Measurements from ENCODE around the gene VARS1. TPM values are rescaled to one million over a fixed set of nuclear protein-coding genes. Genes with fewer than 3 reads are reported as not detected.
"Not testable (repeated sequence)": the region's sequence is repeated elsewhere in the genome, so short reads cannot be mapped to it uniquely, and the experiment has no call there.

Gene VARS1
- total RNA-seq, 1 donor from 2014 or later, result 104 TPM

GRCh38 chr6:31805939-31806469 is 10.5 kb upstream of the VARS1 start:
- Mint-ChIP-seq H3K27me3 (no peaks in the 10 kb centered on the region), H3K27ac (peak overlapping the region; percentile 85), H3K36me3 (peaks cover 3% of the 10 kb centered on the region)

GRCh38 chr6:31801031-31801927 is 5.7 kb upstream of the VARS1 start:
- not testable (repeated sequence) for H3K4me3 Mint-ChIP-seq; H3K27ac Mint-ChIP-seq; DNase-seq (ENCODE audit: extremely low spot score, unreplicated experiment); H3K27me3 Mint-ChIP-seq; H3K4me1 Mint-ChIP-seq (ENCODE audit: unreplicated experiment); H3K36me3 Mint-ChIP-seq; H3K9me3 Mint-ChIP-seq

More at GRCh38 chr6:31805939-31806469, 10.5 kb upstream of the VARS1 start:
- TF ChIP-seq CTCF (conservative IDR thresholded peaks at IDR 0.05), result no peak
- H3K4me1 Mint-ChIP-seq (ENCODE audit: unreplicated experiment), result peaks cover 10% of the 10 kb centered on the region
- no peaks in the 10 kb centered on the region for H3K9me3 Mint-ChIP-seq
- DNase-seq (ENCODE audit: extremely low spot score, unreplicated experiment), result no peak
- peak overlapping the region; percentile 92 for H3K4me3 Mint-ChIP-seq

- H3K36me3 Mint-ChIP-seq, result peaks cover 3% of the 10 kb centered on the region
- DNase-seq (ENCODE audit: extremely low spot score, unreplicated experiment), result no peak
- H3K4me1 Mint-ChIP-seq (ENCODE audit: unreplicated experiment), result no peaks in the 10 kb centered on the region
- TF ChIP-seq CTCF (conservative IDR thresholded peaks at IDR 0.05), result no peak
- H3K27ac Mint-ChIP-seq, result no peak overlapping the region
- H3K4me3 Mint-ChIP-seq, result no peak overlapping the region
- H3K27me3 Mint-ChIP-seq, result no peaks in the 10 kb centered on the region
- H3K9me3 Mint-ChIP-seq, result no peaks in the 10 kb centered on the region
Measured at GRCh38 chr6:31799781-31800180, 4.2 kb upstream of the VARS1 start.

GRCh38 chr6:31797588-31797987 is 2.0 kb upstream of the VARS1 start:
- H3K27ac Mint-ChIP-seq, result peak overlapping the region; percentile 55
- peaks cover 3% of the 10 kb centered on the region for H3K36me3 Mint-ChIP-seq
- H3K4me3 Mint-ChIP-seq, result peak overlapping the region; percentile 41
- H3K27me3 Mint-ChIP-seq, result no peaks in the 10 kb centered on the region
- DNase-seq (ENCODE audit: extremely low spot score, unreplicated experiment), result no peak
- TF ChIP-seq CTCF (conservative IDR thresholded peaks at IDR 0.05), result no peak
- peaks cover 9% of the 10 kb centered on the region for H3K4me1 Mint-ChIP-seq (ENCODE audit: unreplicated experiment)
- H3K9me3 Mint-ChIP-seq, result no peaks in the 10 kb centered on the region

GRCh38 chr6:31796993-31797385 is 1.4 kb upstream of the VARS1 start:
- no peaks in the 10 kb centered on the region for H3K9me3 Mint-ChIP-seq
- TF ChIP-seq CTCF (conservative IDR thresholded peaks at IDR 0.05), result no peak
- H3K27me3 Mint-ChIP-seq, result no peaks in the 10 kb centered on the region
- peaks cover 9% of the 10 kb centered on the region for H3K4me1 Mint-ChIP-seq (ENCODE audit: unreplicated experiment)
- no peak for DNase-seq (ENCODE audit: extremely low spot score, unreplicated experiment)
- peaks cover 3% of the 10 kb centered on the region for H3K36me3 Mint-ChIP-seq
- peak overlapping the region; percentile 20 for H3K27ac Mint-ChIP-seq
- peak overlapping the region; percentile 15 for H3K4me3 Mint-ChIP-seq
